NB4 (cell line): ENCODE measurements around the gene KCNT2.

Experiments
- POLR2A ChIP-seq: IDR thresholded peaks from 2 replicates; pipeline ENCODE4 v1.6.1; 2011; ENCODE audit warnings: mild to moderate bottlenecking; ENCODE audit not compliant: insufficient read length; ENCODE audit errors: extremely low read depth
- TF ChIP-seq, protein P1 (sequence below): IDR thresholded peaks from one replicate; pipeline ENCODE4 v1.5.1; 2012; ENCODE audit warnings: low read depth, low read length
- TF ChIP-seq, protein P2 (sequence below): IDR thresholded peaks from 2 replicates; pipeline ENCODE4 v1.6.1; 2011; ENCODE audit warnings: low read depth, low read length

DNA sequence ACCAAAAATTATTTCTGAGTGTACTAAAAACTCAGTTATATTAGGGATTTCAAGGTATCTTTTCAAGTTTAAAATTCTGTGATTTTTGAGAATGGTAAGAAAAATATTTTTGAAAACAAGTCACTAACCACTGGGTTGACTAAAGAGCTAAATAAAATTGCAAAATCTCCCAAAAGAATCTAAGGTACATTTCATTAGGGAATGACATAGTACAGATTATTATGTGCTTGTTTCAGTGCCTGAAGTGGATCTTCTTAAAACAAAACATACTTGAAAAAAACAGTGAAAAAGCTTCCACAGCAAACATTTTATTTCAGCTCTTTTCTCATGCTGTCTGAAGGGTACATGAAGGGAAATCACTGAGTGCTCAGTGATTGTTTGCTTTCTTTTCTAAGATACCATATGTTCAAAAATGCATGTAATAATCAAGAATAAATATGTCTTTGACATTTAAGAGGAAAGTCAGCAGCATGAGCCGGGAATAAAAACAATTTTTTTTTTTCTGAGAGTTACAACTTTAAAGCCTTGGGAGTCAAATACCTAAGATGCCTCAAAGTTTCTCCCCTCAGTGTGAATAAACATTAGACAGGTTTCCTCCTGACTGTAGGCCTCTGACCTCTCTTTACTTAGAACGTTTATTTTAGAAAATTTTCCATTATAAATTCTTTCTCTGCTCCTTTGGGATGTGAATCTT is 200.7 kb downstream of the KCNT2 start:
- TF ChIP-seq, protein P1, sequence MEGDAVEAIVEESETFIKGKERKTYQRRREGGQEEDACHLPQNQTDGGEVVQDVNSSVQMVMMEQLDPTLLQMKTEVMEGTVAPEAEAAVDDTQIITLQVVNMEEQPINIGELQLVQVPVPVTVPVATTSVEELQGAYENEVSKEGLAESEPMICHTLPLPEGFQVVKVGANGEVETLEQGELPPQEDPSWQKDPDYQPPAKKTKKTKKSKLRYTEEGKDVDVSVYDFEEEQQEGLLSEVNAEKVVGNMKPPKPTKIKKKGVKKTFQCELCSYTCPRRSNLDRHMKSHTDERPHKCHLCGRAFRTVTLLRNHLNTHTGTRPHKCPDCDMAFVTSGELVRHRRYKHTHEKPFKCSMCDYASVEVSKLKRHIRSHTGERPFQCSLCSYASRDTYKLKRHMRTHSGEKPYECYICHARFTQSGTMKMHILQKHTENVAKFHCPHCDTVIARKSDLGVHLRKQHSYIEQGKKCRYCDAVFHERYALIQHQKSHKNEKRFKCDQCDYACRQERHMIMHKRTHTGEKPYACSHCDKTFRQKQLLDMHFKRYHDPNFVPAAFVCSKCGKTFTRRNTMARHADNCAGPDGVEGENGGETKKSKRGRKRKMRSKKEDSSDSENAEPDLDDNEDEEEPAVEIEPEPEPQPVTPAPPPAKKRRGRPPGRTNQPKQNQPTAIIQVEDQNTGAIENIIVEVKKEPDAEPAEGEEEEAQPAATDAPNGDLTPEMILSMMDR: no peak
- no peak for TF ChIP-seq POLR2A
- TF ChIP-seq, protein P2, sequence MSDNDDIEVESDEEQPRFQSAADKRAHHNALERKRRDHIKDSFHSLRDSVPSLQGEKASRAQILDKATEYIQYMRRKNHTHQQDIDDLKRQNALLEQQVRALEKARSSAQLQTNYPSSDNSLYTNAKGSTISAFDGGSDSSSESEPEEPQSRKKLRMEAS: no peak
